CD4-positive, alpha-beta T cell treated with Interleukin-4 for 4 hours (primary cell): ENCODE data around the gene SGSM1.
A peak's percentile ranks its signal among the peaks of the same experiment; 100 is the strongest.

Experiments
- DNase-seq: peaks from one replicate; pipeline ENCODE4 v3.0.0-alpha.2; 2020

Gene SGSM1

DNA sequence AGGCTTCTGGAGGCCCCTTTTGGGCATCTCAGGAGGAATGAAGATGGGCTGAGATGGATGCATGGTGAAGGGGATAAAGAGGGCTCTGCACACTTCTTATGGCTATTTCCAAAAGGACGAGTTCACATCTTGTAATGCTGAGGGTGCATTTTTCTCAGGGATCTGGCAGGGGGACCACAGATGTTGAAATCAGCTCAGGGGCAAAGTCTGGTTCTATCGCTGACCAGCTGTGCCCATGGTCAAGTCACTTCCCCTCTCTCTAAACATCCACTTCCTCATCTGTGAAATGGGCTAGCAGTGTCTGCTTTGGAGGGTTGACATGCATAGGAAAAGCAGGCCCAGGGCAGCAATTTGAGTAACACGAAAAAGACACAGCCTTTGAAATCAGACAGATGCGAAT lies 114.0 kb downstream of the SGSM1 start:
- DNase-seq: no peak

DNA sequence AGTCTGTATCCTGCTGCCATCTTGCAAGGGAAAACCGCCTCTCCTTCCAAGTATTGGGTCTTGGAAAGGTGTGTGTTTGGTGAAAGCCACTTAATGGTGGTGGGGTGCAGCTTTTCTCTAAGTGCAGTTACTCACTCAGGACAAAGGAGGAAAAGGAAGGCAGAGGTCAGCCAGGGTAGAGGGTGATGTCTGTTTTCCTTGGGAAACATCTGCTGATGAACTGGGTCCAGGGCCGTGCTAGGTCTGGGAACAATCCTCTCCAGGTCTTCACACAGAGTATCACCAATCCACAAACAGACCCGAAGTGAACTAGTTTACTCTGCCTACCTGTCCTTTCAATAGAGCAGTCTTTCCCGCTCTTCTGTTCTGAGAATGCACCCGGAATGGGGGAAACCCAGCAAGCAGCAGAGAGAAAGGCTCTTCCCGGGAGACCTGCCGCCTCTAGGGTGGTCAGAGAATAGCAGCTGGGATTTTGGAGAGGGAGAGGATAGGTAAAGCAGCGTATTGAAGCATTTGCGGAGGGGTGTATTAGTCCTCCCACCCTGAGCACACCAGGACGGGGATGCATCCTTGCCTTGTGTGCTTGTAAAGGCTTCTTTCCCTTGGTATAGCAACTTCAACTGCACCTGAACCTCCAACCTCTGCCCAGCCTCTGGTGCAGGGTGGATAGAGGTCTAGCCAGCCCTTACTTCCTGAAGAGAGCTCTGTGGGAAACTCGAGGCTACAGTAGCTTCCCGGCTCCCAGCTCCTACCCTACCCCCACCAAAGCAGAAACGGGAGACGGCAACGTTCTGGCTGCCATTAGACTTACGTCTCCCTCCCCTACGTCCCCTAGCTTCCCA lies 119.8 kb downstream of the SGSM1 start:
- DNase-seq: no peak

GRCh38 chr22:24926428-24926725 lies 120.4 kb downstream of the SGSM1 start:
- no peak for DNase-seq

- no peak for DNase-seq
Observed at GRCh38 chr22:24926849-24927579, 121.0 kb downstream of the SGSM1 start.

DNA sequence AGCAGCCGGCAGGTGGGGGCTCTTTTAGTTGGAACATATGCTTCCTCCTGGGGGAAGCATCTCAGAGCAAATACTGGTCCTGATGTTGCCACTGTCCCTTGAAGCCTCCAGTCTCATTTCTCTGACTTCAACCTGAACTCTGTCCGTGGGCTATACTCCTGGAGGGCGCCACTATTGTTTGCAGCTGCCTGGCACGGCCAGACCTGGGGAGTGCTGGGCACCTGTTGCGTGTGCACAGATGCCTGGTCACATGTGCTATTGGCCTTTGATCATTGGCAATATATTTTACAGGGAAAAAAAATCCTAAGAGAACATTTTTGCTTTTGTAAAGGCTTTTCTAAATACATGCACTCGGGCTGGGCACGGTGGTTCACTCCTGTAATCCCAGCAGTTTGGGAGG lies 122.3 kb downstream of the SGSM1 start:
- DNase-seq: no peak

DNA sequence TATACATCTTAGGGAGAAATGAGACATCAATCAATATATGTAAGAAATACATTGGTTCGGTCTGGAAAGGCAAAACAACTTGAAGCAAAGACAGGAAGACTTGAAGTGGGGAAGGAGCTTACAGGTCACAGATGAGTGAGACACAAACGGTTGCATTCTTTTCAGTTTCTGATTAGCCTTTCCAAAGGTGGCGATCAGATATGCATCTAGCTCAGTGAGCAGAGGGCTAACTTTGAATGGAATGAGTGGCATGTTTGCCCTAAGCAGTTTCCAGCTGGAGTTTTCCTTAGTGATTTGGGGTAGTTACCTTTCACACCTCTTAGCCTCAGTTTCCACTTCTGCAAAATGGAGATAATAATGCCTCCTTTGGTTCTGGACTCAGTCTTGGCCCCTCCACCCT lies 124.7 kb downstream of the SGSM1 start:
- DNase-seq: no peak

DNA sequence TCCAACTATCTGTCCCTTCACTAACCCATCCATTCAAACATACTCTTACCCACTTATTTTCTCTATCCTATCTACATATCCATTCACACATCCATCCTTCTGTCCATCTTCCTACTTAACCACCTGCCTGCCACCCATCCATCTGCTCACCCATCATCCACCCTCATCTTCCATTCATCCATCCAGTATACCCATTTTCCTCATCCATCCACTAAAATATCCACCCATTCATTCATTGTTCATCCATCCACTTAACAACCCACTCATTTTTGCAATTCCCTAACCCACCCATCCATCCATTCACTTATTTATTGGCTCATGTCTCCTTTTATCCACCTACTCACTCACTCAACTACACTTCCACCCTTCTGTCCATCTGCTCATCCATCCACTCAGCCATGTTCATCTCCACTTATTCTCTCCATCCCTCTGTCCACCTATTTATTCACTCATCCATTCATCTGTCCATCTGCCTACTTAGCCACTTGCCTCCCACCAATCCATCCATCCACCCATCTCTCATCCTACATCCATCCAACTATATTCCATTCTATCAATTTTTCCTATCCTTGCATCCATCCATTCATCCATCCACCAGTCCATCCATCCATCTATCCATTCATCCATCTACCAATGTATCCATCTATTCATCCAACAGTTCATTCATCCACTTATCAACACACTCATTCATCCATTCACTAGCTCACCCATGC lies 129.9 kb downstream of the SGSM1 start:
- no peak for DNase-seq

GRCh38 chr22:24937114-24937513 lies 131.1 kb downstream of the SGSM1 start:
- DNase-seq: no peak

DNA sequence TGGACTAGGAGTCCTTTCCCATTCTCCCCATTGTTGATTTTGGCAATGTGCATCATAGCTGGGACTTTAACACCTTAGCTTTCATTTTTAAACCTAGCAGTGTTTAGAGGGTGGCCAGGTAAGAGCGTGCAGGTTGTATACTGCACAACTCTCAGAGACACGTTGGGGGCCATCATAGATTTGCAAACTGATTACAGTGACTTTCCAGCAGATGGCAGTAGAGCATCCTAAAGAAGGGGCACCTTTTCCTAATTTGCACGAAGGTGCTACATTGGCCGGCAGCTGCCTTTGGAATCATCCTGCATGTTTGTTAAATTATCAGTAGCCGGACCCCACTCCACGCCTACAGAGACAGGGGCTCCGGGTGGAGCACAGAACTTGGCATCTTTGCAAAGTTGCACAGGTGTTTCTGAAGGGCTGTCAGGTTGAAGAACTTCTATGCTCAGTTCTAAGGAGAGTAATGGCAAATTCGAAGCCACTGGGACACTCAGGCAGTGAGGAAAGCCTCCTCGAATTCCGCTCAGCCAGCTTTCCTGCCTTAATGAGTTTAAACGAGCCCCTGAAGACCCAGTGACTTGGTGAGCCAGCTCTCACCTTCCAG lies 132.8 kb downstream of the SGSM1 start:
- DNase-seq: peak; percentile 54

GRCh38 chr22:24942301-24942700 lies 136.3 kb downstream of the SGSM1 start:
- no peak for DNase-seq

DNA sequence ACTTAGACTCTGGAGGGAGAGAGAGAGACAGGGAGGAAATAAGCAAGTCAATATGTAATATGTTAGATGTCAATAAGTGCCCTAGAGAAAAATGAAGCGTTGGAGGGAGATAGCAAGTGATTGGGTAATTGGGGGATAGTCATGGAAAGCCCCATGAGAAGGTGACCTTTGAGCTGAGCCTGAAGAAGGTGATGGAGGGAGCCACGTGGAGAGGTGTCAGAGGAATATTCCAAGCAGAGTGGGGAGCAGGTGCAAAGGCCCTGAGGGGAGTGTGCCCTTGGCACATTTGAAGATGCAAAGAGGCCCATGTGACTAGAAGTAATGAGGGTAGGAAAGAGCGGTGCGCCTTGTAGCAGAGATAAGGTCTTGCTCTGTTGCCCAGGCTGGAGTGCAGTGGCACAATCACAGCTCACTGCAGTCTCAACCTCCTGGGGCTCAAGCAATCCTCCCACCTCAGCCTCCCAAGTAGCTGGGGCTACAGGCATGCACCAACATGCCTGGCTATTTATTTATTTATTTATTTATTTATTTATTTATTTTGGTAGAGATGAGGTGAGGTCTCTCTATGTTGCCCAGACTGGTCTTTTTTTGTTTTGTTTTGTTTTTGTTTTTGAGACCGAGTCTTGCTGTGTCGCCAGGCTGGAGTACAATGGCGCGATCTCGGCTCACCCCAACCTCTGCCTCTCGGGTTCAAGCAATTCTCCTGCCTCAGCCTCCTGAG lies 138.4 kb downstream of the SGSM1 start:
- DNase-seq: no peak

- no peak for DNase-seq
Observed at GRCh38 chr22:24945430-24945829, 139.4 kb downstream of the SGSM1 start.

DNA sequence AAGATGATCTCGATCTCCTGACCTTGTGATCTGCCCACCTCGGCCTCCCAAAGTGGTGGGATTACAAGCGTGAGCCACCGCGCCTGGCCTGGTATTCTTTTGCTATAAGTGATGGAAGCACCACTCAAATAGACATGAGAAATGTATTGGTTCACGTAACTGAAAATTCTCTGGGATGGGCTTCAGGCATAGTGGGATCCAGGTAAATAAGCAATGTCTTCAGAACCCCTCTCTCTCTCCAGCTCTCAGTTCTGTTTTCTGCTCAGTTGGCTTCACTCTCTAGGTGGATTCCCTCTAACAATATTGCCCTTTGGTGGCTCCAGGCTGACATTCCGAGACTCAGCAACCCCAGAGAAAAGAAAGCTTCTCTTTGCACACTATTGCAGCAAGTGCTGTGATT lies 141.4 kb downstream of the SGSM1 start:
- DNase-seq: no peak

DNA sequence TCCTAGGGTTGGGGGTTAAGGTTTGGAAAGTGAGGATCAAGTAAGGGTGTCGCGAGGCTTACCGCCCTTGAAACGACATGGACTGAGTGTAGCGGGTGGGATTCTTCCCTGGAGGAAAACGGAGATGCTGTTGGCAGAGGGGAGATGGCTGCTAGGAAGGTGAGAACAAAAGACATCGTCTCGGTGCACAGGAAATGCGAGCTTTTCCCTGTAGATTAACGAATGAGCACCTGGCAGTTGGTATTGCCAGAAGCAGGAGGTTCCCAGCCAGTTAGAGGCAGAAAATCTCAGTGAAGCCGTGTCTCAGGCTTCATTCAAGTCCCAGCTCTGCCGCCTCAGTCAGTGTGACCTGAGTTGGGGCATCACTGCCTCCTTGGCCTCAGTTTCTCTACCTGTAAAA lies 141.9 kb downstream of the SGSM1 start:
- no peak for DNase-seq

DNA sequence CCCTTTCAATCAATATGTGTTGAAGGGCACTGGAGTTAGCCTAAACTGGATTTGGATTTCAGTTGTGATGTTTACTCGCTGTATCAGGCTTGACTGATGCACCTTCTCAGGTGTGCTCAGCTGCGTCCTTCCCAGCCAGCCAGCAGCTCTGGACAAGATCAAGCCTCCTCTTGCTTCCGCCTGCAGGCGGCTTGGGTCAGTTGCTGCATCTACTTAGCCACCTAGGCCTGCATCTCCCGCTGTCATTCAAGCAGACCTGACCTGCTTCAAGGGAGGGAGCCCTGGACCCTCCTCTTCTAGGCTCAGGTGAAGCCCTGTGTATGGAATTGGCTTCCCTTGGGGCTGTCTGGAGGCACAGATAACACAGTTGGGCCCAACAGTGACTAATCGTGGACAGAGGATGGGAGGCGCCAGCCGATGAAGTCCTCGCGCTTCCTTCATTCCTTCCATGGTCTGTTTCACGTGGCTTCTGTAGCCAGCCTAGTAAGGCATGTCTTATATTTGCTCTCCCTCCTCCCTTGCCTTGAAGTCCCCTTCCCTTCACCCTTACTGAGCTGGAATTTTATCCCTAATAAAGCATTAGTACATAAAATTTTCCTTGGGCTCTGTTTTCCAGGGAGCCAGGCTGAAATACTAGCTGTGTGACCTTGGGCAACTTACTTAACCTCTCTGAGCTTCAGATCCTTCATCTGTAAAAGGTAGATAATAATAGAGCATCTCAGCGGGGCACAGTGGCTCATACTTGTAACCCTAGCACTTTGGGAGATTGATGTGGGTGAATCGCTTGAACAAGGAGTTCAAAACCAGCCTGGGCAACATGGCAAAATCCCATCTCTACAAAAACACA lies 142.6 kb downstream of the SGSM1 start:
- no peak for DNase-seq

DNA sequence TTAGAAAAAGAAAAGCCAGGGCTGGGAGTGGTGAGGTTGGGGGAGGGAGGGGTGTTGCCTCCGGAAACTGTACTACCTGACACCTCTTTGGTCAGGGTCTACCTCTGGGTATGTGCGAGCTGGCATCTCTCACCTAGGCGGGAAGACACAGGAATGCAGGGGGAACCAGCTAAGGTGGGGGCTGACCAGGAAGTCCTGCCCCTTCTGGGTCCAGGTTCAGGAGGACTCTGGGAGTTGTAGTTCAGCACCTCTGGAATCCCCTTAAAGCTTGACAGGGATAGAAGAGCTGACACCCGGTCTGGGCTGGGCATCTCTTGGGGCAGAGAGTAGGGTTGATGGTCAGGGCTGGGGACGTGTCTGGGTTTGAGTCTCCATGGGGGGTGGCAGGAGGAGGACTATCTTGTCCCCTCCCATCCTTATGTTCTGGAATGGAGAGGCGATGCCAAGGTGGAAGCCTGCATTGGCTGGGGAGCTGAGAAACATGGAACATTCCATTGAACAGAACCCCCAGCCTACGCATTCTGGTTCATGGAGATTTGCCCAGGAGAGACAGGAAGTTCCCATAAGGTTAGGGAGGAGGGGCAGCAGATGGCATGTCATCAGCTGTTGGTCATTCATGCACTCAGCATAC lies 144.4 kb downstream of the SGSM1 start:
- DNase-seq: no peak

- peak; percentile 73 for DNase-seq
Observed at GRCh38 chr22:24951942-24952836, 146.2 kb downstream of the SGSM1 start, which contains the start of gene KIAA1671. Gene KIAA1671 (plus strand): TSS chr22:24952716. CDS start chr22:25028000, 75,284 bp downstream.

GRCh38 chr22:24952837-24953383 lies 146.9 kb downstream of the SGSM1 start:
- no peak for DNase-seq

DNA sequence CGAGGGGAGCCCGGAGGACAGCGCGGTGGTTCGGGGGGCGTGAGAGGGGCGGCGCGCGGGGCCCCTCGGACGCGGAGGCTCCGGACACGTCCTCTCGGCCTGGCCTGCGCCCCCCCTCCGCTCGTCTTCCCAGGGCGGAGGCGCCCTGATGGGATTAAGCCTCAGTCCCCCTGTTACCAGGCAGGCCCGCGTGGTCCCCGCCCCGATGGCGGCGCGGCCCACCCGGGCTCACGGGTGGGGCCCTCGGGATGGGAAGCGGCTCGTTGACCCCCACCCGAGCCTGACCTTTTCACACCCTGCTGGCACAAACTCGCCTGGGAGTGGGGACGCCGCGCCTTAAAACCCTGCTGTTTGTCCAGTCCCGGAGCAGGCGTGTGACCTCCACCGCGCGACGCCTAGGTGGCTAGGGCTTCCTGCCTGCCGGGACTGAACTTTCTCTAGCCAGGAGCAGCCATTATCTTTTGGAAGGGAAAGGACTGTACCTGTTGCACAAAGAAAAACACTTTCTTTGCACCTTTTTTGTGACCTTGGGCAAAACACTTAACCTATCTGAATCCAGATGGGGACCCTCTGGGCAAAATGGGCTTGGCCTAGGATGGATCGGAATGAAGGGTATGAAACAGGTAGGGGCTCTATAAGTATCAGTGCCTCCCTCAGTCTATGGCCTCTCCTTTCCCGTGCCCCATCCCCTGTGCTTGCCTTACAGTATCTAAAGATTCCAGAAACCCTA lies 147.5 kb downstream of the SGSM1 start:
- DNase-seq: no peak
